ENCODE results near the gene CHMP6. TPM values are rescaled to one million over a fixed set of nuclear protein-coding genes. Genes with fewer than 3 reads are reported as not detected.
A peak's percentile ranks its signal among the peaks of the same experiment; 100 is the strongest.

The CHMP6 gene
- total RNA-seq, 2 donors from 2014 or later = 10.4 to 32.3 TPM

GRCh38 chr17:81018044-81018802 lies 26.6 kb downstream of the CHMP6 start:
- no peaks in the 10 kb centered on the region for H3K9me3 ChIP-seq
- DNase-seq (peak in 1 of 4 donors; percentile 16), ATAC-seq (peak; percentile 60)
- TF ChIP-seq POLR2A (IDR thresholded peaks at IDR 0.05) = peak in 2 of 3 donors; percentile 11 to 12
- TF ChIP-seq CTCF (IDR thresholded peaks at IDR 0.05) = no peak
- peak overlapping the region in 2 of 4 donors; percentile 29 to 49 for H3K27ac ChIP-seq
- intact Hi-C loops (cut with DNase I) = no loop called here
- H3K4me1 ChIP-seq = no peaks in the 10 kb centered on the region
- H3K36me3 ChIP-seq (replicated peaks in 1 of 2; ENCODE audit: insufficient read depth in 1 of 2, low read depth in 2 of 2) = no peaks in the 10 kb centered on the region
- no peak overlapping the region for H3K4me3 ChIP-seq
- WGBS, 2 donors = 28 to 43% methylated on average over 17 to 29 of the region's 29 CpGs
- no peaks in the 10 kb centered on the region for H3K27me3 ChIP-seq

- Histone ChIP-seq H3K4me3 (no peak overlapping the region), H3K27me3 (peaks cover 0 to 3% of the 10 kb centered on the region in 2 donors), H3K9me3 (no peaks in the 10 kb centered on the region), H3K27ac (no peak overlapping the region), H3K36me3 (replicated peaks in 1 of 2; ENCODE audit: insufficient read depth in 1 of 2, low read depth in 2 of 2) (no peaks in the 10 kb centered on the region), H3K4me1 (no peaks in the 10 kb centered on the region)
- 77 to 83% methylated on average over 18 to 24 of the region's 24 CpGs for WGBS, 2 donors
- TF ChIP-seq POLR2A (IDR thresholded peaks at IDR 0.05) = no peak
- no peak for TF ChIP-seq CTCF (IDR thresholded peaks at IDR 0.05)
- intact Hi-C loops (cut with DNase I) = no loop called here
- no peak for ATAC-seq
- DNase-seq = no peak
Observed at GRCh38 chr17:81019563-81020442, 28.2 kb downstream of the CHMP6 start.

GRCh38 chr17:81020443-81020766 lies 28.8 kb downstream of the CHMP6 start:
- H3K36me3 ChIP-seq (replicated peaks in 1 of 2; ENCODE audit: insufficient read depth in 1 of 2, low read depth in 2 of 2) = no peaks in the 10 kb centered on the region
- 71 to 77% methylated on average over 5 to 11 of the region's 11 CpGs for WGBS, 2 donors
- DNase-seq = no peak
- intact Hi-C loops (cut with DNase I) = no loop called here
- no peak for ATAC-seq
- peaks cover 0 to 9% of the 10 kb centered on the region in 2 donors for H3K27me3 ChIP-seq
- no peaks in the 10 kb centered on the region for H3K9me3 ChIP-seq
- no peak overlapping the region for H3K4me3 ChIP-seq
- H3K4me1 ChIP-seq = no peaks in the 10 kb centered on the region
- no peak for TF ChIP-seq CTCF (IDR thresholded peaks at IDR 0.05)
- no peak for TF ChIP-seq POLR2A (IDR thresholded peaks at IDR 0.05)
- no peak overlapping the region for H3K27ac ChIP-seq

- Histone ChIP-seq H3K4me3 (no peak overlapping the region), H3K9me3 (no peaks in the 10 kb centered on the region), H3K4me1 (no peaks in the 10 kb centered on the region), H3K27me3 (peaks cover 0 to 14% of the 10 kb centered on the region in 2 donors), H3K27ac (no peak overlapping the region), H3K36me3 (replicated peaks in 1 of 2; ENCODE audit: insufficient read depth in 1 of 2, low read depth in 2 of 2) (no peaks in the 10 kb centered on the region)
- WGBS, 2 donors = 52 to 55% methylated on average over 10 to 21 of the region's 24 CpGs
- intact Hi-C loops (cut with DNase I) = no loop called here
- peak in 1 of 4 donors; percentile 17 for DNase-seq
- TF ChIP-seq POLR2A (IDR thresholded peaks at IDR 0.05) (no peak), CTCF (IDR thresholded peaks at IDR 0.05) (no peak)
- ATAC-seq = no peak
Observed at GRCh38 chr17:81020767-81021497, 29.3 kb downstream of the CHMP6 start.
